22Rv1 (cell line): Measurements from ENCODE around the gene RERE.

Experiments used
- ZFX ChIP-seq: fragments of 450-650 bp; IDR thresholded peaks from 2 replicates; pipeline ENCODE4 v1.6.1; 2017; ENCODE audit warnings: antibody characterized with exemption, borderline replicate concordance
- TF ChIP-seq, protein P1 (sequence below): fragments of 450-650 bp; IDR thresholded peaks from 2 replicates; pipeline ENCODE4 v1.5.1; 2017; ENCODE audit warnings: mild to moderate bottlenecking

DNA sequence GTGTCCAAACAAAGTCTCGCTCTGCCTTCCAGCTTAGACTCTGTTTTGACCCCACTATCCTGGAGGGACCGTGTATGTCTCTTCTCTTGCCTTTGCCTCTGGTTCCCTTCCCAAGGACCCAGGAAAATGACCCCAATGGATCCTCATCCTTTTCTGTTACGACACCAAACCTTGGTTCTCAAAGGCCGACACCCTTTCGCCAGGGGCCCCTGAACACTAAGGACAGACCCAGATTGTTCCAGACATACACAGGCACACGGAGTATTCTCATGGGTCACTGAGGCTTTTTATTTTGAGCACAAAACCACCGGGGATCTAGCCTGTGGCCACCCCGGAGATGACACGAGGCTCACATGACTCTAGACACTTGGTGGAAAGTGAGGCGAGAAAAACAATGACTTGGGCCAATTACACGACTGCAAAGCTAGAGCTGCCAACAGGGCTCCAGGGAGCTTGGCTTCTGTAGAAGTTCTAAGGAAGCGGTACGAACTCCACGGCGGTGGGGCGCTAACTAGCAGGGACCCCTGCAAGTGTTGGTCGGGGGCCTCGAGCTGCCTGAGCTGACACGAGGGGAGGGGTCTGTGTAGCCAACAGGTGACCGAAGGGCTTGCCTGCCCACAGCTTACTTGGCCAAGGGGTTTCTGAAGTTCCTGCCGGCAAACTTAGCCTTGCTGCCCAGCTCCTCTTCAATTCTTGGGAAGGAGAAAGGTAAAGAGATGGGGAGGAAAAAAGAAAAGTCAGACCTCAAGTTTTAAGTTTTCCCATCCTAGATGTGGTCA, 43.5 kb upstream of the RERE start:
- TF ChIP-seq, protein P1, sequence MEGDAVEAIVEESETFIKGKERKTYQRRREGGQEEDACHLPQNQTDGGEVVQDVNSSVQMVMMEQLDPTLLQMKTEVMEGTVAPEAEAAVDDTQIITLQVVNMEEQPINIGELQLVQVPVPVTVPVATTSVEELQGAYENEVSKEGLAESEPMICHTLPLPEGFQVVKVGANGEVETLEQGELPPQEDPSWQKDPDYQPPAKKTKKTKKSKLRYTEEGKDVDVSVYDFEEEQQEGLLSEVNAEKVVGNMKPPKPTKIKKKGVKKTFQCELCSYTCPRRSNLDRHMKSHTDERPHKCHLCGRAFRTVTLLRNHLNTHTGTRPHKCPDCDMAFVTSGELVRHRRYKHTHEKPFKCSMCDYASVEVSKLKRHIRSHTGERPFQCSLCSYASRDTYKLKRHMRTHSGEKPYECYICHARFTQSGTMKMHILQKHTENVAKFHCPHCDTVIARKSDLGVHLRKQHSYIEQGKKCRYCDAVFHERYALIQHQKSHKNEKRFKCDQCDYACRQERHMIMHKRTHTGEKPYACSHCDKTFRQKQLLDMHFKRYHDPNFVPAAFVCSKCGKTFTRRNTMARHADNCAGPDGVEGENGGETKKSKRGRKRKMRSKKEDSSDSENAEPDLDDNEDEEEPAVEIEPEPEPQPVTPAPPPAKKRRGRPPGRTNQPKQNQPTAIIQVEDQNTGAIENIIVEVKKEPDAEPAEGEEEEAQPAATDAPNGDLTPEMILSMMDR, result no peak
- no peak for TF ChIP-seq ZFX
